ENCODE measurements around the gene RAB27B. TPM values are rescaled to one million over a fixed set of nuclear protein-coding genes. Genes with fewer than 3 reads are reported as not detected.

Gene RAB27B
- total RNA-seq, 1 experiment from 2014 or later, result 13.2 TPM

- Histone ChIP-seq H3K9me3 (ENCODE audit: low read length) (no peaks in the 10 kb centered on the region), H3F3A (ENCODE audit: low read length, unreplicated experiment) (peaks cover under 1% of the 10 kb centered on the region), H3K4me2 (ENCODE audit: low read length) (no peak overlapping the region), H3K79me2 (ENCODE audit: low read length) (no peaks in the 10 kb centered on the region), H3K4me3 (ENCODE audit: low read length) (no peak overlapping the region), H2AFZ (ENCODE audit: low read length) (no peak overlapping the region), H3K9ac (ENCODE audit: low read length) (no peak overlapping the region), H3K36me3 (ENCODE audit: low read depth, low read length) (no peaks in the 10 kb centered on the region), H4K20me1 (ENCODE audit: low read length) (no peaks in the 10 kb centered on the region), H3K9me2 (replicated peaks; ENCODE audit: low read length) (no peaks in the 10 kb centered on the region), H3K27me3 (ENCODE audit: low read length) (no peaks in the 10 kb centered on the region), H3K4me1 (ENCODE audit: insufficient read depth, low read length) (peaks cover 23% of the 10 kb centered on the region), H3K27ac (ENCODE audit: low read length) (no peak overlapping the region)
- DNase-seq (no peak), ATAC-seq (no peak)
- CTCF ChIA-PET, result no interaction called here
- TF ChIP-seq EZH2phosphoT487 (IDR thresholded peaks at IDR 0.05; ENCODE audit: borderline replicate concordance, low read length), result no peak
- no peak for TF ChIP-seq EZH2 (IDR thresholded peaks at IDR 0.05; ENCODE audit: low read length, unreplicated experiment)
- TF ChIP-seq CTCF (conservative IDR thresholded peaks at IDR 0.05; ENCODE audit: low read depth, low read length), result no peak
- no TSS peak for BruUV-seq (replicated peaks)
- POLR2A ChIA-PET (ENCODE audit: unreplicated experiment), result no interaction called here
- intact Hi-C loops (cut with micrococcal nuclease), result no loop called here
These were observed 47.3 kb upstream of the RAB27B start for GRCh38 chr18:54780970-54781369.

GRCh38 chr18:54783139-54783538, 45.1 kb upstream of the RAB27B start:
- no peaks in the 10 kb centered on the region for H3K79me2 ChIP-seq (ENCODE audit: low read length)
- no peak overlapping the region for H3K4me3 ChIP-seq (ENCODE audit: low read length)
- intact Hi-C loops (cut with micrococcal nuclease), result no loop called here
- H3K36me3 ChIP-seq (ENCODE audit: low read depth, low read length), result no peaks in the 10 kb centered on the region
- no peak overlapping the region for H3K27ac ChIP-seq (ENCODE audit: low read length)
- H3K9me3 ChIP-seq (ENCODE audit: low read length), result no peaks in the 10 kb centered on the region
- POLR2A ChIA-PET (ENCODE audit: unreplicated experiment), result no interaction called here
- DNase-seq (no peak), ATAC-seq (no peak)
- H3K4me1 ChIP-seq (ENCODE audit: insufficient read depth, low read length), result peaks cover 3% of the 10 kb centered on the region
- H3K27me3 ChIP-seq (ENCODE audit: low read length), result no peaks in the 10 kb centered on the region
- no peak overlapping the region for H3K9ac ChIP-seq (ENCODE audit: low read length)
- no peak for TF ChIP-seq EZH2 (IDR thresholded peaks at IDR 0.05; ENCODE audit: low read length, unreplicated experiment)
- no peak for TF ChIP-seq EZH2phosphoT487 (IDR thresholded peaks at IDR 0.05; ENCODE audit: borderline replicate concordance, low read length)
- no peak for TF ChIP-seq CTCF (conservative IDR thresholded peaks at IDR 0.05; ENCODE audit: low read depth, low read length)
- no peaks in the 10 kb centered on the region for H4K20me1 ChIP-seq (ENCODE audit: low read length)
- H3K9me2 ChIP-seq (replicated peaks; ENCODE audit: low read length), result no peaks in the 10 kb centered on the region
- no peaks in the 10 kb centered on the region for H3F3A ChIP-seq (ENCODE audit: low read length, unreplicated experiment)
- H3K4me2 ChIP-seq (ENCODE audit: low read length), result no peak overlapping the region
- no peak overlapping the region for H2AFZ ChIP-seq (ENCODE audit: low read length)
- CTCF ChIA-PET, result no interaction called here
- BruUV-seq (replicated peaks), result no TSS peak

- ChIA-PET POLR2A (ENCODE audit: unreplicated experiment) (no interaction called here), CTCF (no interaction called here)
- H3K27ac ChIP-seq (ENCODE audit: low read length), result no peak overlapping the region
- BruUV-seq (replicated peaks), result no TSS peak
- H3K9me2 ChIP-seq (replicated peaks; ENCODE audit: low read length), result no peaks in the 10 kb centered on the region
- DNase-seq, result no peak
- no peaks in the 10 kb centered on the region for H3K79me2 ChIP-seq (ENCODE audit: low read length)
- ATAC-seq, result no peak
- no peaks in the 10 kb centered on the region for H3K9me3 ChIP-seq (ENCODE audit: low read length)
- H3K4me3 ChIP-seq (ENCODE audit: low read length), result no peak overlapping the region
- H3K9ac ChIP-seq (ENCODE audit: low read length), result no peak overlapping the region
- H3K4me2 ChIP-seq (ENCODE audit: low read length), result no peak overlapping the region
- H3F3A ChIP-seq (ENCODE audit: low read length, unreplicated experiment), result no peaks in the 10 kb centered on the region
- no peak overlapping the region for H2AFZ ChIP-seq (ENCODE audit: low read length)
- H3K4me1 ChIP-seq (ENCODE audit: insufficient read depth, low read length), result no peaks in the 10 kb centered on the region
- TF ChIP-seq EZH2 (IDR thresholded peaks at IDR 0.05; ENCODE audit: low read length, unreplicated experiment) (no peak), CTCF (conservative IDR thresholded peaks at IDR 0.05; ENCODE audit: low read depth, low read length) (no peak), EZH2phosphoT487 (IDR thresholded peaks at IDR 0.05; ENCODE audit: borderline replicate concordance, low read length) (no peak)
- intact Hi-C loops (cut with micrococcal nuclease), result no loop called here
- no peaks in the 10 kb centered on the region for H3K36me3 ChIP-seq (ENCODE audit: low read depth, low read length)
- H4K20me1 ChIP-seq (ENCODE audit: low read length), result no peaks in the 10 kb centered on the region
- H3K27me3 ChIP-seq (ENCODE audit: low read length), result no peaks in the 10 kb centered on the region
These were observed 42.1 kb upstream of the RAB27B start for GRCh38 chr18:54786206-54786605.
